ENCODE measurements around the gene ANKFY1.

Gene ANKFY1, protein sequence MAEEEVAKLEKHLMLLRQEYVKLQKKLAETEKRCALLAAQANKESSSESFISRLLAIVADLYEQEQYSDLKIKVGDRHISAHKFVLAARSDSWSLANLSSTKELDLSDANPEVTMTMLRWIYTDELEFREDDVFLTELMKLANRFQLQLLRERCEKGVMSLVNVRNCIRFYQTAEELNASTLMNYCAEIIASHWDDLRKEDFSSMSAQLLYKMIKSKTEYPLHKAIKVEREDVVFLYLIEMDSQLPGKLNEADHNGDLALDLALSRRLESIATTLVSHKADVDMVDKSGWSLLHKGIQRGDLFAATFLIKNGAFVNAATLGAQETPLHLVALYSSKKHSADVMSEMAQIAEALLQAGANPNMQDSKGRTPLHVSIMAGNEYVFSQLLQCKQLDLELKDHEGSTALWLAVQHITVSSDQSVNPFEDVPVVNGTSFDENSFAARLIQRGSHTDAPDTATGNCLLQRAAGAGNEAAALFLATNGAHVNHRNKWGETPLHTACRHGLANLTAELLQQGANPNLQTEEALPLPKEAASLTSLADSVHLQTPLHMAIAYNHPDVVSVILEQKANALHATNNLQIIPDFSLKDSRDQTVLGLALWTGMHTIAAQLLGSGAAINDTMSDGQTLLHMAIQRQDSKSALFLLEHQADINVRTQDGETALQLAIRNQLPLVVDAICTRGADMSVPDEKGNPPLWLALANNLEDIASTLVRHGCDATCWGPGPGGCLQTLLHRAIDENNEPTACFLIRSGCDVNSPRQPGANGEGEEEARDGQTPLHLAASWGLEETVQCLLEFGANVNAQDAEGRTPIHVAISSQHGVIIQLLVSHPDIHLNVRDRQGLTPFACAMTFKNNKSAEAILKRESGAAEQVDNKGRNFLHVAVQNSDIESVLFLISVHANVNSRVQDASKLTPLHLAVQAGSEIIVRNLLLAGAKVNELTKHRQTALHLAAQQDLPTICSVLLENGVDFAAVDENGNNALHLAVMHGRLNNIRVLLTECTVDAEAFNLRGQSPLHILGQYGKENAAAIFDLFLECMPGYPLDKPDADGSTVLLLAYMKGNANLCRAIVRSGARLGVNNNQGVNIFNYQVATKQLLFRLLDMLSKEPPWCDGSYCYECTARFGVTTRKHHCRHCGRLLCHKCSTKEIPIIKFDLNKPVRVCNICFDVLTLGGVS

DNA sequence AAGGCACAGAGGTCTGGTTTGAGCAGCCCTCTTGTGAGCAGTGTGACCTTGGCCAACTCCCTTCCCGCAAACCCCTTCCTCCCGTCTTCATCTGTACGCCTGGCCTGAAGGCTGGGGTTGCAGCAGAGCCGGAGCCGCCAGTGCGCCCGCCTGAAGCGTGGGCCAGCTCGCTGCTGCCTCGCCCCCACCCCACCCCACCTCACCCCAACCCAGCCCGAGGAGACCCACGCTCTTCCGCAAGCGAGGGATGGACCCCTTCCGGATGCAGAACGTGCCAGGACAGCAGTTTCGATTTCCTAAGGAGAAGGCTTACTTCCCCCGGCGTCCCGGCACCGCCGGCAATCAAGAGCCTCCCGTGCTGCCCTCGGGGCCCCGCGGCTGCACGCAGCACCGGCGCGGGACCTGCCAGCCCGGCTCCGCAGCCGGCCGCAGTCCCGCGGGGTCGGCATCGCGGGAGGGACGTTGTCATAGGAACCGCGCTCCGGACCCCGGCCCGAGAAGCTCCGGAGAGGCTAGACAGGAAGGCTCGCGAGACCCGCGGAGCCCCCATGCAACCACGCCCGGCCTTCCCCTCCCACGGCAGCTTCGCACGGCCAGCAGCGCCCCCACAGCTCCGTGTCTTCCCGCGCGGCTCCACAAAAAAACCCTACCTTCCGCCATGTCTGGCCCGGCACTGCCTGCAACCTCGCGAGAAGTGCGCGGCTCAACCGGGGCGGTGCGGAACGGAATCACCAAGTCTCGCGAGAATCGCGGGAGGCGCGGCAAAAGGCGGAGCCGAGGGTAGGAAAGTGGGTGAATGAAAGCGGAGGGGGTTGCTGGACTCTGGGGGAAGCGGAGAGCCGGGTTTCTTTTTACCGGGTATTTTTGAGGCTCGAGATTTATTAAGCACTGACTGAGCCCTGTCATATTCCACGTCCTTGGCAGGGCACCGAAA lies at the start of gene ANKFY1:
Gene ANKFY1, minus strand, starts transcription at position 698 of the 934 bp plus-strand sequence. Its CDS starts 38 bp downstream, at position 660.
- peak; percentile 94 for DNase-seq (ENCODE audit: low read depth, low spot score)

DNA sequence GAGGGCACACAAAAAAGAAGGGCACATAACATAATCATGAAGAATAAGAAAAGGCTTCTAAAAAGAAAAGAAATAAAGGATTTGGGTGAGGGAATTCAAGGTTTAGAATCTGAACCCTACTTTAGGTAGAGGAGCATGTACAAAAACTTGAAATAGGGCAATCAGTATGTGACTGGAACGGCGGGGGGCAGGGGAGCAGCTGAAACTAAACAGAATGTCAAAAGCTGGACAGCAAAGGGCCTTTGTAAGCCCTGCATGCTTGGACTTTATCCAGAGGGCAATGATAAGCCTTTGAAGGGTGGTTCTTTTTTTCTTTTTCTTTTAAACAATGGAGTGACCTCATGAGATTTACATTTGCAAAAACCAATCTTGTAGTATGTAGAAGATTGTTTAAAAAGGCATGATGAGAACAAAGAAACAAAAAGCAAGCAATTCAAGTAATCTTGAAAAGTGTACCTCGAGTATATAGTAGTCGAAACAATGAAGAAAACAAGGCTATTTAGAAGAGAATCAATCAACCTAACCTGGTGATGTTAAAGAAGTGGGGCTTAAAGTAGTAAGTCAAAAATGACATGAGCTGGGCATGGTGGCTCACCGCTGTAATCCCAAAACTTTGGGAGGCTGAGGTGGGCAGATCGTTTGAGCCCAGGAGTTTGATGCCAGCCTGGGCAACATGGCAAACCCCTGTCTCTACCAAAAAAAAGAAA lies 46.7 kb upstream of the ANKFY1 start:
- no peak for DNase-seq (ENCODE audit: low read depth, low spot score)

DNA sequence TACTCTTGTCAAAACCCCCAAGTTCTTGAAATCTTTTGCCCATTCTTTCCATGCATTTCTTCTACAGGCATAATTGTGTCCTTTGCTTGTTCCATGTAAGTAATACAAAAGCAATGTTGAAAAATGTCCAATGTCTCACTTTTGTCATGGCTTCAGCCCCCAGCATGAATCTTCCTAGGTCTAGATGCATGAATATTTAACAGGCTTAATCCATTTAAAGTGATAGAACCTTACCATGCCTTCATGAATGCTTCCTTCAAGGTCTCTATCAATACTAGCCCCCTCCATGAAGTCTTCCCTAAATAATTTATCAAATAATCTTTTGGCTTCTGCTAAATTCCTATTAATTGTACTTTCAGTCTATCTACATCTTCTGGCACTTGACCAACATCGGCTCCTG lies 46.1 kb upstream of the ANKFY1 start:
- no peak for DNase-seq (ENCODE audit: low read depth, low spot score)

DNA sequence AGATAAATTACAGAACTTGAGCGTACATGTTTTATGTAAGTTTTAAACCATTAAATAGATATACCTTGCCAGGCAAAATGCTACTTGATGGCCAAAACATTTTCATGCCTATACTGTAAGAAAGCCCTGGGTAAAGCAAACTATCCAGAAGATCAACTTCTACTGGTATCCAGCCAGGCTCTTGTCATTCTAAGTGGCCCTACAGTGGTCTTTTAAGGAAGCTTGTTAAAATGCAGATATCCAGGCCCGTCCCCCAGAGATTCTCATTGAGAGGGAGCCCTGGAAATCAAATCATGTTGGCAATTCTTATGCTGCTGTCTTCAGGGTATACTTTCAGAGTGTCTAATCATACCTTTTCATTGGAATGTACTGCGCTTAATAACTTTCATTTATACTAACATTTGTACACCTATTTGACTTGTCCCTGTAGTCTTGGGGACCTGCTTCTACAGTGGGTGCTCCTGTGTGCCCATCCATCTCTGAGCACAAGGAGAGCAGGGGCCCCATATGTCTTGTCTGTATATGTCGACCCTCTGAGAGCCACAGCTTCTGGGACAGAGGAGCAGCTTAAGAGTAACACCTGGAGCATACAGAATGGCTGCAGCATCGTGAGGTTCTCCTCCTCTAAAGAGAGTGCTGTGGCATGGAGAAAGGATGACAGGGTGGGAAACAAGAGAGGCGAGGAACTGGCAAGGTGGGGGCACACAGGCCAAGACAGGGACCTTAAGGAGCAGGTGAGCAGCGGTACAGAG lies 43.6 kb upstream of the ANKFY1 start:
- DNase-seq (ENCODE audit: low read depth, low spot score): no peak

DNA sequence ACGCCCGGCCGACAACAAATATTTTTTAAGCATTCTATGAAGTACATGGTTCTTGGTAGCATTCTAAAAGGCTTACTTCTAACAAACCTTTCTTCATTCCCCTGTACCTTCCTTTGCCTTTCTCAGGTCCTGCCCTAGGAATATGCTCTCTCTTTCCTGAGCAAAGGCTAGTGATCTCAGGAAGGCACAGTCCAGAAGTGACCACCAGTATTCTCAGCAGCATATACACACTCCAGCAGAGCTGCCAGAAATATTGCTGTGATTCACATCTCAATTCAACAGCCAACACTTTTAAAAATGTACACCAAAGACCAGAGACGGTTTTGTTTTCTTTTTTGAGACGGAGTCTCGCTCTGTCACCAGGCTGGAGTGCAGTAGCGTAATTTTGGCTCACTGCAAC lies 41.4 kb upstream of the ANKFY1 start:
- DNase-seq (ENCODE audit: low read depth, low spot score): no peak

DNA sequence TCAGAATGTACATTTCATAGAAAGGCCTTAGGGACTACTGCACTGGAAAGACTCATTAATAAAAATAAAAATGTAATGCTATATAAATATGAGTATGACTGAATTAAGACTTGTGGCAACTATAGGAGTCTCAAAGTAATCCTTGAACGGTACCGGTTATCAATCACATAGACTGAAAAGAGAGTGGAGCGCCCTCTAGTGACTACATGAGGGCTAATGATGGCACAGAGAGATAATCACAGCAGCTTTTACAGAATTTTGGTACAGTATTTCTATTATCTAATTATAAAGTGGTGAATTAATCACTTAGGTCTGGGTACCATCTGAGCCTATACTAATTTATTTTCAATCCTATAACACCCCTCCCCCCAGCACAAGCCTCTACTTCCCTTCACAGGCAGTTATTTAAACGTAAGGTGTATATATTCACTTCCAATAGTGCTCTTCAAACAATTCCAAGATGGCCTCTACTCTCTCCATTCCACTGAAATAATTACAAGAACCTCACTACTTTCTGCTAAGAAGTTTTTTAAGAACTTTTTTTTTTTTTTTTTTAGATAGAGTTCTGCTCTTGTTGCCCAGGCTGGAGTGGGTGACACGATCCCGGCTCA lies 40.7 kb upstream of the ANKFY1 start:
- DNase-seq (ENCODE audit: low read depth, low spot score): peak; percentile 35

DNA sequence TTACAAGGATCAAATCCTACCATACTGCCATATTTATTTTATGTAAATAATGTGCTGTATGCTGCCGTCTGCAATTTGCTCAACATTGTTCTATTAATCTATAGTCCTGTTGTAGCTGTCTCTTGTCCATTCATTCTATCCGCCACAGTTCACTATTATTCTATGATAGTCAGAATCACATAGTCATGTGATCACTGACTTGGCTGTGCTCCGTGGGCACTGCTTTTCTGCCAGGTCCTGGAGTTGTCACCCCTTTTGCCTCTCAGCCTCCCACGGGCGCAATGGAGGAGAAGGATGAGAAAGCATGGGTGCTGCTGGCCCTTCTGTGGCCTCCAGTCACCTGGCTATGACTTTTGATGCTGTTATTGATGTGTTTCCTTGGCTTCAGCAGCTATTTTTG lies 37.3 kb upstream of the ANKFY1 start:
- no peak for DNase-seq (ENCODE audit: low read depth, low spot score)

DNA sequence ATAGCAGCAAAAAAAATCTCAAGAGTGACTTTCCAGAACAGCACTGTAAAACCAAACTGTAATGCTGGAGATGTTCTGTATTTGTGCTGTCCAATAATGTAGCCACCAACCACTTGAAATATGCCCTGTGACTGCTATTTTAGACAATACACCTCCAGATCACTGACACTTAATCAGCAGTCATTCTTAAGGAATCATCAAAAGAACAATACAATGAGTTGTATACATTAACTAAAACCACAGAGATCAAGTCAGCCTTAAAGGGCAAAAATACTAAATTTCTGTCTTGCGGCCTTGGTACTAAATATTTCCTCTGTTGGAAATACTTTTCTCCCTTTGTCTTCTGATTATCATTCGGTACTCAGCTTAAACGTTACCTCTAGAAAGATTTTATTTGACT lies 33.6 kb upstream of the ANKFY1 start:
- DNase-seq (ENCODE audit: low read depth, low spot score): no peak

DNA sequence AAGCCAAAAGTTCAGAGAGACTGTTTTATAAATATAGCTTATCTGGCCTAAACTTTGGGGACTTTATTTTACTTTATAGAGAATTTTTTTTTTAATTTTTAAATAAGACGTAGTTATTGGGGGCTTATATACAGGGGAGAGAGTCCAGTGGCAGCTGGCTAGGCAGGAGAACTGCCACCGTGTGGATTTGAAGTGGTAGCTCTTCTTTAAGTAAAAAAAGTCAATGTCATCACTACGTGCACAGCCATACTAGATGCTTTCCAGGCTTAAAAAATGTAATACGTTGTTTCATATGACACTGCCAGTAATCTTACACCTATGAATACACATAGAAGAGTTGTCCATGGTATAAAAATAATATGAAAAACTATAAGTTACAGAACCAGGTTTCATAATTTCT lies 31.9 kb upstream of the ANKFY1 start:
- DNase-seq (ENCODE audit: low read depth, low spot score): no peak

DNA sequence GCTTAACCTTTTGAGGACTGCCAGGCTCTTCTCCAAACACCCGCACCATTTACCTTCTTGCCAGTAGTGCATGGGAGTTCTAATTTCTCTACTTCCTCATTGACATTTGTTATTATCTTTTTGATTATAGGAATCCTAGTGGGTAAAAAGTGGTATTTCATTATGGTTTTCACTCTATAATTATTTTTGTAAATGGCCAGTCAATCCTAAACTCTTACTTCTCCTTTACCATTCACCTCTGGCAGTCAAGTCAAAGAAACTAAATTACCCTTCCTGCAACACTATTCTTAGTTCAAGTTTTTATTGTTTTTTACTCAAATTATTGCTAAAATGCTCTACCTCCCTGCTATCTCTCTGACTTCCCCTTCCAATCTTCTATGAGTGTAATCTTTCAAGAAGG lies 29.8 kb upstream of the ANKFY1 start:
- no peak for DNase-seq (ENCODE audit: low read depth, low spot score)

DNA sequence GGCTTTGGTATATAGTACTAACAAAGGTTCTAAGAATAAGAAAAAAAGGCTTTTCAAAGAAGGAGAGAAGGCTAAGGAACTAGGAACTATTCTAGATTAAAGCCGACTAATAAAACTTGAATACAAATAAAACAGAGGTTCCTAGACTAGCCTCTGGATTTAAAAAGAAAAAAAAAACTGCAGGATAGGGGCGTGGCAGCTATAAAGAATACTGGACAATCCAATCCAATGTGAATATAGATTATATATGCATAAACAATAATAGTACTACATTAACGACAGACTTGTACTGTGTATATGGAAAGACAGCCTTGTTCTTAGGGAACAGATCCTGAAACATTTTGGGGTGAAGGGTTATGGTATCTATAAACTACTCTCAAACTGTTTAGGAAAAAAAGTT lies 23.9 kb upstream of the ANKFY1 start:
- DNase-seq (ENCODE audit: low read depth, low spot score): no peak

DNA sequence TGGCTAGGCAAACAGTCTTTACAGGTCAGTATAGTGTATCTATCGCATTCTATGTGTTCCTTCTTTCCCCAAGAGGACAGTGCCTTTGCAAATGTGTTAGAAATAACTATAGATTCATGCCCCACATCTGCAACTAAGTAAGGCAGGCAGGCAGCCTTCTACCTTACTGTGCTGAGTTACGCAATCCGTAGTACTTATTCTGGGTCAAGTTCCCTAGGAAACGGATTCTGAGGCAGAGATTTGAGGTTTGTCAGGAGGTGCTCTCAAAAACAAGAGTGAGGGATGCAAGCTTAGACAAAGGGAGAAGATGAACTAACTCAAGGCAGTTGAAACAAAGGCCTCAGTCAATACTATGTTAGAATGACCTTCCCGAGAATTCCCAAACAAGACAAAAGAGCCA lies 12.7 kb upstream of the ANKFY1 start:
- no peak for DNase-seq (ENCODE audit: low read depth, low spot score)

DNA sequence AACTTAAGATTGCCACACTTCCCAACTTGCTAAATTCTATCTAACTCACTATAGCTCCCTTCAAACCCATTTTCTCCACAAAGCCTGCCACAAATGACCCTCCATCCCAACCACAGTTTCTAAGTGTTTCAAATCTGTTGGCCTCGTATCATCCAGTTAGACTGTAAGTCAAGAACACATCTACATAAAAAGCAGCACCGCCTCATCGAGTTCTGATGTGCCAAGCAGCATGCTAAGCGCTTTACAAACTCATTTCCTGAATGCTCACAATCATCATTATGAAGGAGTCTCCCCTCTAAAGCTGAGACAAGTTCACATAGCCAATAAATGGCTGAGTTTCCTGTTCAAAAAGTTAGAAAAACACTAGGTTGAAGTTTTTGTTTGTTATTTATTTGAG lies 9.2 kb upstream of the ANKFY1 start:
- DNase-seq (ENCODE audit: low read depth, low spot score): no peak

DNA sequence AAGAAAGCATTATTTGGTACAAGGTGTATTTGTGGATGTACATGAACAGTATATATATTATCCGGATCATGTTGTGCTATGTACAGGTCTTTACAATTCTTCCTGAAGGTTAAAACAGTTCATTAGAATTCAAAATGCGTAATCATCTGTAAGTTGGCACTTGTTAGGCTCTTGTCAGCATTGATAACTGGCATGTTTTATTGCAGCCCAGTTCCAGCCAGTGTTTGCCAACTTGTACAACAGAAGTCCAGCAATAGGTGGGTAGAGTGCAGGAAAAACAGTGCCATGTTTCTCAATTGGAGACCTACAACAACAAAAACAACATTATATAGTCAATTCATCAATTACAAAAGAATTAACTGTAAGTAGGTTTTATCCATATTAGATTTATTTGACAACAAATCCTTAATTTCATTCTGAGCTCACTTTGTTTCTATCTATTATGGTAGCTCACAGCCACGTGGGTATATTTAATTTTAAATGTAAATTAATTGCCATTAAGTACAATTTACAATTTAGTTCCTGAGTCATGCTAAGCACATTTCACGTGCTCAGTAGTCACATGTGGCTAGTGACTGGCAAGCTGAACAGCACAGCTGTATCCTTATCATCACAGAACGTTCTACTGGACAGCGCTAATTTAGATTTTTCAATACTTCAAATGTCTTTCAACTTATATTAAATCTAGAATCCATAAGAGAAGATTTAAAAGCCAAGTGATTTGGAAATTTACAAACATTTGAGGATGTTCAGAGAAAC lies 8.6 kb upstream of the ANKFY1 start:
- no peak for DNase-seq (ENCODE audit: low read depth, low spot score)

DNA sequence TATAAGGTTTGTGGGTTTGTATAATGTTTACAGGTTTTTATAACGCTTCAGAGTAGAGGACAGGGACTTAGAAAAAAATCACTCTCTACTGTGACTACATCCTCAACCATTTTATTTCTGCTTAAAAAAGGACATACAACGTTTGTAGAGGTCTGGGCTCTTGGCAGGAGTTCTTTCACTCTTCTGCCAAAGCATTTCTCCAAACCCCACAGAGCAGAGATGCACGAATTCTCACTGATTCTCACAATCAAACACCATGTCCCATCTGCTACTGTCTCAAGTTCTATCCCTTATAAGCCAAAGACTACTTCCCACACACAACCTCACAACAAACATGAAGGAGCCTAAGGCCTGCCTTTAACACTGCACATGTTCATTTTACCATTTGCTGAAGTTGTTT lies 7.0 kb upstream of the ANKFY1 start:
- no peak for DNase-seq (ENCODE audit: low read depth, low spot score)

DNA sequence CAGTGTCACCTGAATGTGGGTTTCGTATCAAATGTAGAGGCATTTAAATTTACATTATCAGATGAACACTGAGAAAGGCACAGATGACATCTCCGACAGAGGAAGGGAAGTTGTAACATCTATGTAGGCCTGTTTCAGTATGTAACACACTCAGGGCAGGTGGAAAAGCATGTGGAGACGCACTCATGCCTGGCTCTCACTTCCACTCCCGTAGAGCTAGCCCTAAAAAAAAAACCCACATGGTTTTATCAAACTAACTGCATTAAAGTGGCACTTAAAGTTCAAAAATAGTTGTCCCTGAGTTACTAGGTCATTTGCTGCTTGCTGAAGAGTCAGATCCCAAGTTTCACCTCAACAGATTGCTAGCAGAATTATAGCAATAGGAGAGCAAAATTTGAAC lies 6.1 kb upstream of the ANKFY1 start:
- DNase-seq (ENCODE audit: low read depth, low spot score): no peak

DNA sequence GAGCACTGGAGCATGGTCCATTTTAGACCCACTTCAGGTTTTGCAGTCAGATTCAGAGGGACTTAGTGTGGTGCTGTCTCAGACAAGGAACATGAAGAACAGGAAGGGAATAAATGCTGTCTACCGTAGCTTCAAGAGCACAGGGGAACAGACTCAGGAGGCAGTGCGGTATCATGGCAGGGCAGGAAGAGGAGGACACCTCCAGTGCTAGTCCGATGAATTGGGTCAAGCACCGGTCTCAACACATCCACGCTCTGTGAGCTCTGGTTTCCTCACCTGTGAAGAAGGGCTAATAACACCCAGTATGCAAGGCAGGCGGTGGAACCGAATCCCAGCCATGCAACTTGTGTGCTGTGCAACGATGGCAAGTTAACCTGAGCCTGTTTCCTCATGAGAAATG lies 3.6 kb upstream of the ANKFY1 start:
- no peak for DNase-seq (ENCODE audit: low read depth, low spot score)

DNA sequence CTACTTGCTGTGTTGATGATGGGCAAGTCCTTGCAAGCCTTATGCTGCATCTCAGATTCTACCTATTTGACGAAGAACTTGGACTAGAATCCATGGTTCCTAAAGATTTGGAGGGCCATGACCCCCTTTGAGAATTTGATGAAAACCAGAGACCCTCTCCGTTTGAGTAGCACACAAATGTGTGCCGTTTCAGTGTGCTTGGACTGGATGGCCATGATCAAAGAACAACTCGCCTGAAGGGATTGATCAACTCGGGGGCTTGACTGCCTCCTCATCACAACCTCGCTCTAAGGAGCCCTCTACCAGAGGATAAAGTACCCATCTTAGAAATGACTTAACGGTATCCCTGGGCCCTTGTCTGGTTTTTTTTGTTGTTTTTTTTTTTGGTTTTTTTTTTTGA lies 2.8 kb upstream of the ANKFY1 start:
- DNase-seq (ENCODE audit: low read depth, low spot score): no peak

DNA sequence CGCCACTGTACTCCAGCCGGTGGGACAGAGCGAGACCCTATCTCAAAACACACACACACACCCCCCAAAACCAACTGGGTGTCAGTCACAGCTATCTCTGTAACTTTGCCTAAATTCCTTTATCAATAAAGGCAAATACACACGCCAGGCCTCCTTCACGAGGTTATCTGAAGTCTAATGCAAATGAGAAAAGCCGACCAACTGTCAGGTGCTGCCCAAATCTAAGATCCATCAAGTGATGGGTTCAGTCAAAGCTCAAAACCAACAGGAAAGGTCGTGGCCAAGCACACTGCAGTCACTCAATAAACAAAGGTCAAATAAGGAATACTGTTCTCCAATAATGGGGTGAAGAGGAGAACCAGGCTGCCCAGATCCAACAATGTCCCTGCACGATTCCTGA lies 1.1 kb downstream of the ANKFY1 start:
- DNase-seq (ENCODE audit: low read depth, low spot score): no peak

Data from activated CD4-positive, CD25-positive, alpha-beta regulatory T cell treated with anti-CD3 and anti-CD28 coated beads, Interleukin-2, amount 50 U/mL, for 16 hours (primary cell).